Measurements from ENCODE around the gene TMEM179B. TPM values are rescaled to one million over a fixed set of nuclear protein-coding genes. Genes with fewer than 3 reads are reported as not detected.

TMEM179B gene
- total and polyA plus RNA-seq, 9 of the 15 experiments (the other 6 are each of a cell fraction or from before 2014, with no cell fraction given), result 27.7 to 105 (median 37.0) TPM

- TF ChIP-seq MAZ (CRISPR knock-in tag; conservative IDR thresholded peaks at IDR 0.05 in 1 of 2, IDR thresholded peaks at IDR 0.05 in 1 of 2) (peak; percentile 32 to 57; a peak in 2 of 4 replicates), ZFP36 (IDR thresholded peaks at IDR 0.05; ENCODE audit: low read depth, low read length, partially characterized antibody) (peak; percentile 15), ETS1 (conservative IDR thresholded peaks at IDR 0.05; ENCODE audit: control insufficient read depth, low read depth, low read length) (0 out of 2 replicates have a peak, but pooled peaks have one; percentile 22), MNT (conservative IDR thresholded peaks at IDR 0.05) (peak in 1 of 2 experiments; percentile 61; a peak in 1 of 4 replicates), NR2C1 (IDR thresholded peaks at IDR 0.05) (peak; percentile 31; the same call in 1 of the 2 replicates), NR2C1 (tag; IDR thresholded peaks at IDR 0.05) (no peak), ELF1 (tag; IDR thresholded peaks at IDR 0.05) (peak; percentile 62; the same call in 1 of the 2 replicates), ZNF197 (CRISPR knock-in tag; IDR thresholded peaks at IDR 0.05; ENCODE audit: low read depth) (no peak), RBFOX2 (IDR thresholded peaks at IDR 0.05; ENCODE audit: low read depth, low read length) (peak; percentile 90), MAFG (tag; conservative IDR thresholded peaks at IDR 0.05) (no peak), POLR2H (tag; IDR thresholded peaks at IDR 0.05; ENCODE audit: low read depth) (peak; percentile 83), NFIC (IDR thresholded peaks at IDR 0.05) (peak; percentile 30; the same call in 1 of the 2 replicates), KAT7 (CRISPR knock-in tag; IDR thresholded peaks at IDR 0.05; ENCODE audit: borderline replicate concordance) (no peak; the same call in 1 of the 2 replicates), PREB (CRISPR knock-in tag; IDR thresholded peaks at IDR 0.05) (no peak), ZNF699 (CRISPR knock-in tag; IDR thresholded peaks at IDR 0.05; ENCODE audit: insufficient replicate concordance) (no peak), CBFA2T3 (IDR thresholded peaks at IDR 0.05) (no peak), JUND (IDR thresholded peaks at IDR 0.05; ENCODE audit: borderline replicate concordance, low read depth, low read length) (no peak), JUND (tag; IDR thresholded peaks at IDR 0.05; ENCODE audit: borderline replicate concordance, low read depth, low read length) (no peak), ZNF41 (CRISPR knock-in tag; conservative IDR thresholded peaks at IDR 0.05) (0 out of 2 replicates have a peak, but pooled peaks have one; percentile 53), HMG20B (CRISPR knock-in tag; IDR thresholded peaks at IDR 0.05) (no peak), ELF2 (CRISPR knock-in tag; IDR thresholded peaks at IDR 0.05) (peak; percentile 38; the same call in 1 of the 2 replicates), KDM2B (CRISPR knock-in tag; IDR thresholded peaks at IDR 0.05) (0 out of 2 replicates have a peak, but pooled peaks have one; percentile 67), SIRT6 (IDR thresholded peaks at IDR 0.05; ENCODE audit: low read depth, low read length) (no peak), ZNF76 (CRISPR knock-in tag; IDR thresholded peaks at IDR 0.05; ENCODE audit: borderline replicate concordance) (no peak)
Observed at GRCh38 chr11:62753736-62754603, 33.2 kb upstream of the TMEM179B start, which contains the start of gene ZBTB3 (continued).
